Left colon (tissue), 2 donors: ENCODE measurements around the gene GALNT16. TPM values are rescaled to one million over a fixed set of nuclear protein-coding genes. Genes with fewer than 3 reads are reported as not detected.

ENCODE experiments used
- ATAC-seq: fragments of 200-7000 bp; cut with Tn5 transposase; one replicate; pipeline ENCODE4 v1.9.1; 2020; ENCODE audit warnings: mild to moderate bottlenecking, moderate library complexity
- DNase-seq, 2 donors: peaks; one replicate each; pipeline ENCODE4 v3.0.0-alpha.2; 2020
- intact Hi-C, 2 donors: fragments of 100-400 bp; cut with DNase I in 1 of 2; cut with micrococcal nuclease in 1 of 2; formaldehyde crosslinking; loops; one replicate each; pipeline versions ENCODE4 v1.11.2 to v1.14.0; 2022; cut with DNase I, micrococcal nuclease
- total RNA-seq, 2 donors: library from RNA; stranded (reverse); fragmentation: NEBNext Ultra II Directional; extraction: Animal tissue kit (Norgen Biotek cat#: 25700); gene quantifications; one replicate each; pipeline ENCODE4 v1.2.1, GENCODE V29; 2021
- donor health status: DM: no; HTN: no; CAD: no.
- donor health status: DM: yes; HTN: yes; CAD: no.

Gene GALNT16
- total RNA-seq, 2 donors from 2014 or later, result 1.3 to 1.7 TPM

DNA sequence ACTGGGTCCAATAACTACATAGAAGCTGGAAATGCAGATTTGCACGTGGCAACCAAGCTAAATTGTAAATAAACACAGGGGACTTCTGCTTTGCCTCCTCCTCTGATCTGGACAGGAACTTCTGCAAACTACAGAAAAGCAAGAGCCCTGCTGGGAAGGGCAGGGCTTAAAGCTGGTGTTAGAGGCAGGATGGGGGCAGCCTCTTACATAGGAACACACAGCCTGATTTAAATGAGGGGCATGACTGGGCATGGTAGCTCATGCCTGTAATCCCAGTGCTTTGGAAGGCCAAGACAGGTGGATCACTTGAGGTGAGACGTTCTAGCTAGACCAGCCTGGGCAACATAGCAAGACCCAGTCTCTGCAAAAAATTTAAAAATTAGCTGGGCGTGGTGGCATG lies 91.4 kb downstream of the GALNT16 start:
- DNase-seq (no peak), ATAC-seq (no peak)
- intact Hi-C loops, result loop anchor here in 1 of 2 donors (10.0 kb wide), 1 partner anchor 107 kb away; no protein-coding TSS in a partner anchor

DNA sequence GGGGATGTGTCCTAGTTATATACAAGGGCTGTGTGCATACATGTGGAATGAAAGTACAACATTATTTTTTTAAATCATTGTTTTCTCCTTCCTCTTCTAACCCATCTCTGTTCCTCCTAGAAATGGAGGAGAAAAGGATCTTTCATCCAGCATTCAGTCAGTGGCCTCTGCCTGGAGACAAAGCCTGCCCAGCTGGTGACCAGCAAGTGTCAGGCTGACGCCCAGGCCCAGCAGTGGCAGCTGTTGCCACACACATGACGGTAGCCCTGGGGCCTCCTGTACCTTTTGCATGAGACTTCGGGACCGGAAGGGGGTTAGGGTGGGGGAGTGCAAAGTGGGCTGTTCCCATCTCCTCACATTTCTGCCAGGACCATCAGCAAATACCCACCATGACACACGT lies 92.0 kb downstream of the GALNT16 start:
- DNase-seq (no peak), ATAC-seq (no peak)
- intact Hi-C loops, result loop anchor here in 1 of 2 donors (10.0 kb wide), 1 partner anchor 107 kb away; no protein-coding TSS in a partner anchor

- ATAC-seq, result no peak
- no peak for DNase-seq
- intact Hi-C loops, result loop anchor here in 1 of 2 donors (10.0 kb wide), 1 partner anchor 108 kb away; no protein-coding TSS in a partner anchor
Measured at GRCh38 chr14:69353168-69353567, 93.2 kb downstream of the GALNT16 start.

DNA sequence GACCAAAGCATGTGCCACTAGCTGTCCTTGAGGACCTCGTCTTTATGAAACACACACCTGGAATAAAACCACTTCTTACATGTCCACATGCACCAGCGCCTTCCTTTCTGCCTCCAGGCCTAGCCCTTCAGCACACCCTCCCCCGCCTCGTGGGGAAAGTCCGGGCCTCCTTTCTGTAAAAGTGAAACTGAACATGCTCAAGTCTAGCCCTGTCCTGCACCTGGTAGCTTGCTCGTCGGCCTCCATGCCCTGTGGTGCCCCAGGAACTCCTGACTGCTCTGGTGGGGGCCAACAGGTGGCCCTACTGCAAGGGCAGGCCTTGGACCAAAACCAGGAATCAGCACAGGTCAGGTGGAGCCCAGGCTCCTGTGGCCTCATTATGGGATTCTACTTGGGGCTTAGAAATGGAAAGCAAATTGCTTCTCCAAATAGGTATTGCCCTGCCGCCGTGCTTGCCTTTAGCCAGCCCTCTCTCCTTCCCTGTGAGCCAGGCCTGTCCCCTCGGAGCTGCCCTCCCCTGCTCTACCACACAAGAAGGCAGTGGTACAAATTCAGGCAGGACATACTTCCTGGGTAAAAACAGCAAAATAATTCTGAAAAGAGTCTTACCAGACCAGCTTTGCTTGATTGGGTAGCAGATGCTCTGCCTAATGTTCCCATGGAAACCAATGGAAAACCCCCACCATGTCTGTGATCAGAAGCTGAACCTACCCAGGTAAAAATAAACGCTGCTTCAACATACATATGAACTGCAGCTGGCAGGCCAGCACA lies 94.6 kb downstream of the GALNT16 start:
- intact Hi-C loops, result loop anchor here in 1 of 2 donors (10.0 kb wide), 1 partner anchor 110 kb away; no protein-coding TSS in a partner anchor

GRCh38 chr14:69355154-69355597 lies 95.2 kb downstream of the GALNT16 start:
- intact Hi-C loops, result loop anchor here in 1 of 2 donors (10.0 kb wide), 1 partner anchor 110 kb away; no protein-coding TSS in a partner anchor
- ATAC-seq, result no peak
- no peak for DNase-seq

More for the DNA sequence above, 94.6 kb downstream of the GALNT16 start:
- DNase-seq, result peak; percentile 61 to 71
- peak; percentile 83 for ATAC-seq

DNA sequence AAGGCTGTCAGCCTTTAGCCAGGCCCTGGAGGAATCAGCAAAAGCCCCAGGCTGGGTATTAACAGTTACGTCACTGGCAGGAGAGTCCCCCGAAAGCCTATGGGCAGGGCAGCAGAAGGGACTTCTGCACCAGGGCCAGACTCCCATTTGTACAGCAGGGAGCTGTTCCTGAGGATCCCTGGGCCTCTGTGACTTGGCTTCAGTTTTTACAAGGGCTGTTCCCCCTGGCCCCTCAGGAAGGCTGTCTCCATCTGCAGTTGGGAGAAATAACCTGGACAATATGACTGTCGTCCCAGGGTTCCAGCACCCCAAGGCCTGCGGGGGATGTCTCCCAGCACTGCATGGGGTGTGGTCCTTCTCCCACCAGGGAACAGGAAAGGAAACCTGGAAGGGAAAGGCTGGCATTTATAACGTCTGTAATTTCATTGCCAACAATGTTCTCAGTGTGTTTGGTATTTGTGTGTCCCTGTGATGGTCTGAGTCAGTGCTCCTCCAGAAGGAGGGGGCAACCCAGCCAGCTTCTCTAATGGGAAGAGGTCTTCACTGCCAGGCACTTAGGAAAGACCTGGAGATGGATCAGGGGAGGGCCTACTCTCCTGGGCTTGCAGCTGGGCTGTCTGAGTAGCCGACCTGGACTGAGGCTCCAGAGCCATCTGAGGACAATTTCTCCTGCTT lies 95.8 kb downstream of the GALNT16 start:
- DNase-seq, result no peak
- no peak for ATAC-seq
- intact Hi-C loops, result loop anchor here in 1 of 2 donors (10.0 kb wide), 1 partner anchor 111 kb away; no protein-coding TSS in a partner anchor

- DNase-seq (no peak), ATAC-seq (no peak)
- intact Hi-C loops, result loop anchor here in 1 of 2 donors (10.0 kb wide), 1 partner anchor 112 kb away; no protein-coding TSS in a partner anchor
Measured at GRCh38 chr14:69356903-69357543, 97.1 kb downstream of the GALNT16 start.

GRCh38 chr14:69357544-69358200 lies 97.7 kb downstream of the GALNT16 start:
- ATAC-seq, result no peak
- no peak for DNase-seq
- intact Hi-C loops, result loop anchor here in 1 of 2 donors (10.0 kb wide), 1 partner anchor 113 kb away; no protein-coding TSS in a partner anchor

DNA sequence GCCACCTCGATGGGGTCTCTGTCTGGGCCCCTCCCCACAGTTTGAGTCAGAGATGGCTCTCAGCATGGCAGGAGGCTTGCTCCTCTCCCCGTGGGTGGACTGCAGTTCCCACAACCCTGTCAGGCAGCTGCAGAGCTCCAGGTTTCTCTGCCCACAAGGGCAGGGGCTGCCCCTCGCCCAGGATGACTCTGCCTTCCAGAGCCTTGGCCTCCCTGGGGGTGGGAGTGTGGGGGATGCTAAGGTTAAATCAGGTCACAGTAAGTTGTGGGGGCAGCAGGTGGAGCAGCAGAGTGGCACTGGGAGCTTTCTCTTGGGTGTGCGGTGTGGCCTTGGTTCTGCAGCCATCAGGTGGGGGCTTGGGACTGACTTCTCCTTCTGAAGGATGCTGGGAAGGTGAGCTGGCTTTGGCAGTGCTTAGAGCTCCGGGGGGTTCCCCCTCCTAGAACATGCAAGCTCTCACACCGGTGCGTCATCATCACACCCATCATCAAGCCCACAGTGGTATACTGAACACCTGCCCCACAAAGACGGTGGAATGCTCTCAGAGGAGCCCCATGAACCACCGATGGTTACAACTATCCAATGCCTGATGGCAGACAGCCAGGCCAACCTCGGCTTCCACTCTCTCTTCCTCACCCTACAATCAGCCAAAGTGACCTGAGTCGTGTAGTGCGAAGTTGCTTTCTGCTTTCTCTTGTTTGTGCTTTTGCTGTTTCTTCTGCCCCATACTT lies 98.4 kb downstream of the GALNT16 start:
- ATAC-seq (no peak), DNase-seq (no peak)
- intact Hi-C loops, result loop anchor here in 1 of 2 donors (10.0 kb wide), 1 partner anchor 114 kb away; no protein-coding TSS in a partner anchor

DNA sequence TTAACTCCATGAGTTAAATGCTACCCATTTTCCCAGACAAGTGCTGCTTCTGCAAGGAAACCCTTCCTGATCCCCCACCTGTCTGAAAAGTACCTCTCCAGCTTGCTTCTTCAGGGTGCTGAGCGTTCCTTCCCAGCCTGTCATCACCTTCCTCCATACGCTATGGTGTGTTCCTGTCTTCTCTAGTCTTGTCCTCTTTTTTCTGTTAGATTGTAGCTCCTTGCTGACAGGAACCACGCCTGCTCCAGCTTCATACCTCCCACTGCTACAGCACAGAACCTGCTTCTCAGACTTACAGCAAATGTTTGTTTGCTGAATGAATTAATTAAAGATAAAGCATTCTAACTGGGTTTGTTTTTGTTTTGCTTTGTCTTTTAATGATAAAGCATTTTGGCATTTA lies 99.0 kb downstream of the GALNT16 start:
- no peak for DNase-seq
- intact Hi-C loops, result loop anchor here in 1 of 2 donors (10.0 kb wide), 1 partner anchor 114 kb away; no protein-coding TSS in a partner anchor
- no peak for ATAC-seq

DNA sequence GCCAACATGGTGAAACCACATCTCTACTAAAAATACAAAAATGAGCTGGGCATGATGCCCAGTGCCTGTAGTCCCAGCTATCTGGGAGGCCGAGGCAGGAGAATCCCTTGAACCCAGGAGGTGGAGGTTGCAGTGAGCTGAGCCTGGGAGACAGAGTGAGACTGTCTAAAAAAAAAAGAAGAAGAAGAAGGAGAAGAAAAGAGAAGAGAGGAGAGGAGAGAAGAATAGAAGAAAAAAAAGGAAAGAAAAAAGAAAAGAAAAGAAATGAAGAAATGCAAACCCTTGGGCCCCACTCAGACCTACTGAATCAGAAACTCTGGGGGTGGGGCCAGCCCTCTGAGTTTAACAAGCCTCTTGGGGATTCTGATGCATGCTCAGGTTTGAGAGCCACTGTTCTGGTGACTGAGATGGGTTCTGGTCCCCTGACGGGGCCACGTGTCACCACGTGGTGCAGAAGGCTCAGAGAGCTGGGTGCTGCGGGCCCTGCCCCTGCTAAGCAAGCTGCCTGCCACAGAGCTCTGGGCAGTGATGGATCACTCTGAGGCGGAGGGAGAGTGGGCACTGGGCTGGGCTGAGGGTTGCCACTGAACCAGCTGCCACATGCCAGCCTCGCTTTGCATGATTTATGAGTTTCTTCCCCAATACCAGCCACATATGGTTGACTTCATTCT lies 100.6 kb downstream of the GALNT16 start:
- no peak for DNase-seq
- ATAC-seq, result no peak
- intact Hi-C loops, result no loop called here

DNA sequence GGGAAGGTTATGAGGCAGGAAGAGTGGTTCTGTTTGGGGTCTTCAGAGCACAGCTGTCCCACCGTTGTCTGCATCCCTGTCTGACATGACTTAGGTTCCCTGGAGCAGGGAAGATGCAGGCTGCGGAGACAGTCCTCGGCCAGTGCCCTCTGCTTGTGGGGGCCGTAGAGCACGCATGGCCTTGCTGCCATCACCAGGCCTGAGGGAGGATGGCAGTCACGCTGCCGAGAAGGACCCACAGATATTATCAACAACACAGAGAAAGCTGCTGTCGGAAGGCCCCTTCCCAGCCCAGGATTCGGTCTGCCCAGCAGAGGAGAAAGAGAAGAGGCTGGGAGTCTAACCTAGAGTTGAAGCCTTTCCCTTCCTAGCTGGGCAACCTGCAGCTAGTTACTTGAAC lies 103.1 kb downstream of the GALNT16 start:
- ATAC-seq (no peak), DNase-seq (no peak)
- intact Hi-C loops, result no loop called here

- DNase-seq (no peak), ATAC-seq (no peak)
- intact Hi-C loops, result no loop called here
Measured at GRCh38 chr14:69363964-69364363, 104.0 kb downstream of the GALNT16 start.

DNA sequence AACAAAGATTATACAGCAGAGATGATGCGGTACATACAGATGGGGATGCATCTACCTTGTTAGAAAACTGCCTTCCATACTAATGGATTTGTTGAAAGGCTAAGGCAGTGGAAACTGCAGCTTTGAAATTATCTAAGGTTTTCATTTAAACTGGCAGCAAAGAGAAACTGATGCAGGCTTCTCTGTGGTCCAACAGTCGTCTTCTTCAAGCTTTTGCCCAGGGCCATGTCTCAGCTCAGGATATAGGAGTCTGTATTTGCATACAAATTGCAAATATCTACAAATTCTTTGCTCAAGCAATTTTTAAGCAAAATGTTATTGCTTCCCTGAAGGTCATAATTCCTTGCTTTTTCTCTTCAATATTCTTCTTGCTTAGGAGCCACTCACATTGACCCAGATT lies 104.4 kb downstream of the GALNT16 start:
- ATAC-seq (no peak), DNase-seq (no peak)
- intact Hi-C loops, result no loop called here

- no peak for ATAC-seq
- DNase-seq, result no peak
- intact Hi-C loops, result no loop called here
Measured at GRCh38 chr14:69366069-69366468, 106.1 kb downstream of the GALNT16 start.

- ATAC-seq, result no peak
- intact Hi-C loops, result no loop called here
- DNase-seq, result no peak
Measured at GRCh38 chr14:69366761-69367160, 106.8 kb downstream of the GALNT16 start.

DNA sequence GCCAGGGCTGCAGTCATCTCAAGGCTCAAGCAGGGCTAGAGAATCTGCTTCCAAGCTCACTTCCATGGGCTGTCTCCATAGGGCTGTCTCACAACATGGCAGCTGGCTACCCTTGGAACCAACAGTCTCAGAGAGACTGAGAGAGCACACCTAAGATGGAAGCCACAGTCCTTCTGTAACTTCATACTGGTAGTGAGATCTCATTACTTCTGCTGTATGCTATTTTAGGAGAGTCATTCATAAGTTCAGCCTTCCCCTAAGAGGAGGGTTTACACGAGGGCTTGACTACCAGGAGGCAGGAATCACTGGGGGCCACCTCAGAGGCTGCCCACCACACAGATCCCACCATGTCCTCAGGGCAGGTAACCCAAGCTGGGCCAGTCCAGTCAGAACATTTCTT lies 108.4 kb downstream of the GALNT16 start:
- DNase-seq (no peak), ATAC-seq (no peak)
- intact Hi-C loops, result no loop called here
